GM20000 (cell line): ENCODE measurements around the gene SLC2A11.

ENCODE experiments used
- DNase-seq: peaks from one replicate; pipeline ENCODE4 v3.0.0; 2012; ENCODE audit warnings: low spot score
- TF ChIP-seq, protein P1 (sequence below): IDR thresholded peaks from 2 replicates; pipeline ENCODE4 v1.5.1; 2012; ENCODE audit warnings: mild to moderate bottlenecking, control low read depth; ENCODE audit errors: extremely low read depth, missing control alignments

Gene SLC2A11

DNA sequence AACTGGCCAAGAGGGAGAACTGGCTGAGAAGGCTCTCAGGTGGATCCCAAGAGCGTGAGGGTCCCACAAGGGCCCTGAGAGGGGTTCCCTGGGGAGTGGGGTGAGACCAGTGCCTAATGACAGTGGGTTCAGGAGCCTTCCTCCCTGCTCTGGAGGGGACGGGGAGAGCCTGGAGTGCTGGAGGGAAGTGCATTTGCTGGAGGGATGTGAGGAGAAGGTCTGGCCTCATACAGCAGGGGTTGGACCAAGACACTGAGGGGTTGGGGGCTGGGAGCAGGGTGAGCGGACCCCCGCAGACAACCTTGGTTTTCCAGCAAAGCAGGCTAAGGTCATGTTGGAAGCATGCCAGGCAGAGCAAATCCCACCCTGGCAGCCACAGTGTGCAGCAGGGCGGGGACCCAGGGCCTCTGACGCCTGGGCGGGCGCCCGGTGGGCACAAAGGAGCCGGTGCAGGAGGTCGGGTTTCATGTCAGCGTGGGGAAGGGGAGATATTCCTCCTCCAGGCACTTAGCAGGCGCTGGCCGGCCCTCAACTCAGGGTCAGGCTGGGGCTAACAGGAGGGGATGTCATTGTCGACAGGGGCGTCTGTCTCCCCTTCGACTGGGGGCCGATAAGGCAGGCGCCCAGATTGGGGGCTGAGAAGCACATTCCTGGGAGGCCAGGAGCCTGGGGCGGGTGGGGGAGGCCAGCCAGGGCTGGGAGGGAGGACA, 15.8 kb upstream of the SLC2A11 start:
- DNase-seq = no peak
- TF ChIP-seq, protein P1, sequence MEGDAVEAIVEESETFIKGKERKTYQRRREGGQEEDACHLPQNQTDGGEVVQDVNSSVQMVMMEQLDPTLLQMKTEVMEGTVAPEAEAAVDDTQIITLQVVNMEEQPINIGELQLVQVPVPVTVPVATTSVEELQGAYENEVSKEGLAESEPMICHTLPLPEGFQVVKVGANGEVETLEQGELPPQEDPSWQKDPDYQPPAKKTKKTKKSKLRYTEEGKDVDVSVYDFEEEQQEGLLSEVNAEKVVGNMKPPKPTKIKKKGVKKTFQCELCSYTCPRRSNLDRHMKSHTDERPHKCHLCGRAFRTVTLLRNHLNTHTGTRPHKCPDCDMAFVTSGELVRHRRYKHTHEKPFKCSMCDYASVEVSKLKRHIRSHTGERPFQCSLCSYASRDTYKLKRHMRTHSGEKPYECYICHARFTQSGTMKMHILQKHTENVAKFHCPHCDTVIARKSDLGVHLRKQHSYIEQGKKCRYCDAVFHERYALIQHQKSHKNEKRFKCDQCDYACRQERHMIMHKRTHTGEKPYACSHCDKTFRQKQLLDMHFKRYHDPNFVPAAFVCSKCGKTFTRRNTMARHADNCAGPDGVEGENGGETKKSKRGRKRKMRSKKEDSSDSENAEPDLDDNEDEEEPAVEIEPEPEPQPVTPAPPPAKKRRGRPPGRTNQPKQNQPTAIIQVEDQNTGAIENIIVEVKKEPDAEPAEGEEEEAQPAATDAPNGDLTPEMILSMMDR = no peak

DNA sequence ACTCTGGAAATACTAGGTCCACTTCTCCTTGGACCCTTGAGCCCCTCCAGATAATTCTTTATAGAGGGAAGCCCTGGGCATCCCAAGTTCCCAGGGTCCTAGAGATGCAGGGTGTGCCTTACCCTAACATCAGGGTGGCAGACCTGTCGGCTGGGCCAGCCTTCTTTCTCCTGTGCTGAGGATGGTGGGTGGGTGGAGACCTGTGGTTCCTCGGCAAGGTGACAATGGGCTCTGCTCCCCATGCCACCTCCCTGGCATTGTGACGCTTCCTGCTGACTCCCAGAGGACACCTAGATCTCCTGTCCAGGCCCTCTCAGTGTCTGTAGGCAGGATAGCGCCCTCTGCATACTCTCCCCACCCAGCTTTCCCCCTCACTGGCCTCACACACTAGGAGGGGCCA, 15.1 kb upstream of the SLC2A11 start:
- TF ChIP-seq, protein P1 = no peak

DNA sequence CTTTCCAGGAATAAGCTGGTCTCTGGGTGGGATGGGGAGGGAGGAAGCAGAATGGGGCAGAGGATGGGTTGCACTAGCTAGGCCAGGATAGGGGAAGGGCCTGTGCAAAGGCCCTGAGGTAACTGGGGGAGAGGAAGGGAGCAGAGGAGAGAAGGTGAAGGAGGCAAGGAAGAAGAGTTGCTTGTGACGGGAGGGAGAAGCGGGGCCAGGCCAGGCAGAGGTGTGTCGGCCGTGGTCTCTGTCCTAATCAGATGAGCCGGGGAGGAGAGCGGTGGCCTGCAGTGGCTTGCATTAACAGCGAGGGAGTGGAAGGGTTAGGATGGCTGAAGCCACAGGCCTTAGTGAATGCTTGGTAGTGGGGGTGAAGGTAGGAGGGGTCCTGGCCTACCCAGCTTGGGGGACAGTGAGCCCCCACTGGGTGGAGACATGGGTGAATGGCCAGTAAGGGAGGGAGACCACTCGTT, 12.9 kb upstream of the SLC2A11 start:
- TF ChIP-seq, protein P1 = no peak
- no peak for DNase-seq

More for the DNA sequence above, 15.1 kb upstream of the SLC2A11 start:
- no peak for DNase-seq

DNA sequence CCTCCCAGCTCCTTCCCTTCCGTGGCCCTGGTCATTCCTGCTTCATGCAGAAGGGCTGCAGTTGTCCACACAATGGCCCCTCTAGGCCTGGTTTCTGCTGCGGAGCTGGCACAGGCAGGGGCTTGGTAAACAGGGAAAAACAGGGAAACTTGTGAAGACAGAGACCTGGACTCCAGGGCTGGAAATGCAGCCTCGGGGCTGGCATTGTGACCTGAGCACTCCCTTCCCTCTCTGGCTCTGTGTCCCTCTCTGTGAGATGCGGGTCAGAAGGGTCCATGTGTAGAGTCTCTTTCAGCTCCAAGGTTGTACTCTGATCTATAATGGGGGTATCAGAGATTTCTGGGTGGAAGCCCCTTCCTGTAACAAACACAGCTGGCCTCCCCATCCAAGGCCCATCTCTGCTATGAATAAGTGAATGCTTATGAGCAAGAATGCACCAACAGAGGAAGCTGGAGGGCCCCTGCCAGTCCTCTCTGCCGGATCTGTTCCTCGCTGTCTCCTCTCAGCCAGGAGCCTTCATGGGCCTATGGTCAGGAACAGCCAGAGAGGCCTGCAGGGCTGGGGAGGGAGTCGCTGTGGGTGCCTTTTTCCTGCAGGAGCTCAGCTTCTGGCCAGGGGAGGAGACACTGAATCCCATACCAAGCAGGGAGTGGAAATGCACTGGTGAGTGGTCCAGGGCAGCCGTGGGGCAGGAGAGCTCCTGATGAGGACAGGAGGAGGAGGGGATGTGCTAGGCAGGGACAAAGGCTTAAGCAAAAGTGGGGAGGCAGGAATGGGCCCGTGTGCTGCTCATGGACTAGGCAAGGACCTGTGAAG, 12.2 kb upstream of the SLC2A11 start:
- TF ChIP-seq, protein P1 = no peak
- DNase-seq = no peak

DNA sequence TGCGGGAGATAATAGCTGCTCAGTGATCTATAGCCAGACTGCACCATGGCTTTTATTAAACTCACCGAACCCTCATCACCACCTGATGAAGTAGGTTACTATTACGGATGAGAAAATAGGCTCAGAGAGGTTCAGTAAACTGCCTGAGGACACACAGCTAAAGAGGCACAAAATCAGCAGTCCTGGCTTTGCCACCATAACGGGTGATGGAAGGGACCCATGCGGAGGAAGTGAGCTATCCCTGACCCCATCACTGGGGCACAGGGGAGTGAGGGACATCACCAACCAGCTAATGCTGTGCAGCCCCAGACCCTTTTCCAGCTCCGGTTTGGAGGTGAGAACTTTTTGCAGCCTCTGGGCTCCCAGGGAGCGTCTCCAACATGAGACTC, 11.6 kb upstream of the SLC2A11 start:
- TF ChIP-seq, protein P1 = no peak
- DNase-seq = no peak

DNA sequence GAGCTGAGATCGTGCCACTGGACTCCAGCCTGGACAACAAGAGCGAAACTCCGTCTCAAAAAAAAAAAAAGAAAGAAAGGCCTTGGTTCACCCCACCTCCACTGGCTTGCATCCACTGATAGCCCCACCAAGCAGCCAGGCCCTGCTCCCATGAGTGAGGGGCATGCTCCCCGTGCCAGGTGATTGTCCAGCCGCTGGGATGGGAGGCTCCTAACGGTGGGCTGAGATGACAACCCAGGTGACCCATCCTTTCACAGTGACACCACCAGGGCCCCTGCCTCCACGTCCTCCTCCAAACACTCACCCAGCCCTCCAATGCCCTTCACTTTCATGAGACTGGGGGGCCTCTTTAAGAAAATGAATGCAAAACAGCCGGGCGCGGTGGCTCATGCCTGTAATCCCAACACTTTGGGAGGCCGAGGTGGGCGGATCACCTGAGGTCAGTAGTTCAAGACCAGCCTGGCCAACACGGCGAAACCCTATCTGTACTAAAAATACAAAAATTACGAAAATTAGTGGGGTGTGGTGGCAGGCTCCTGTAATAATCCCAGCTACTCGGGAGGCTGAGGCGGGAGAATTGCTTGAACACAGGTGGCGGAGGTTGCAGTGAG, 10.3 kb upstream of the SLC2A11 start:
- TF ChIP-seq, protein P1 = no peak
- no peak for DNase-seq
